ENCODE results near the gene RPL32.

RPL32 gene

GRCh38 chr3:12832350-12833221 is 8.8 kb downstream of the RPL32 start:
- FAIRE-seq = no peak

GRCh38 chr3:12831301-12831866 is 10.0 kb downstream of the RPL32 start:
- FAIRE-seq = no peak

- FAIRE-seq = no peak
Observed at GRCh38 chr3:12830785-12831156, 10.6 kb downstream of the RPL32 start.

GRCh38 chr3:12829886-12830784 is 11.2 kb downstream of the RPL32 start:
- FAIRE-seq = no peak

- no peak for FAIRE-seq
Observed at GRCh38 chr3:12829404-12829803, 12.0 kb downstream of the RPL32 start.

GRCh38 chr3:12828751-12829150 is 12.6 kb downstream of the RPL32 start:
- no peak for FAIRE-seq

- no peak for FAIRE-seq
Observed at GRCh38 chr3:12825156-12825555, 16.2 kb downstream of the RPL32 start.

GRCh38 chr3:12824299-12824698 is 17.1 kb downstream of the RPL32 start:
- FAIRE-seq = no peak

- FAIRE-seq = no peak
Observed at GRCh38 chr3:12822725-12823373, 18.5 kb downstream of the RPL32 start.

GRCh38 chr3:12818773-12819172 is 22.6 kb downstream of the RPL32 start:
- no peak for FAIRE-seq

- no peak for FAIRE-seq
Observed at GRCh38 chr3:12818273-12818672, 23.1 kb downstream of the RPL32 start.

- no peak for FAIRE-seq
Observed at GRCh38 chr3:12817343-12817710, 24.0 kb downstream of the RPL32 start.

- FAIRE-seq = no peak
Observed at GRCh38 chr3:12816521-12817342, 24.6 kb downstream of the RPL32 start.

GRCh38 chr3:12815719-12816118 is 25.6 kb downstream of the RPL32 start:
- FAIRE-seq = no peak

GRCh38 chr3:12815078-12815477 is 26.3 kb downstream of the RPL32 start:
- FAIRE-seq = no peak

- no peak for FAIRE-seq
Observed at GRCh38 chr3:12813967-12814366, 27.4 kb downstream of the RPL32 start.

- no peak for FAIRE-seq
Observed at GRCh38 chr3:12812812-12813211, 28.6 kb downstream of the RPL32 start.

- FAIRE-seq = no peak
Observed at GRCh38 chr3:12810961-12811360, 30.4 kb downstream of the RPL32 start.

- FAIRE-seq = no peak
Observed at GRCh38 chr3:12810013-12810780, 31.2 kb downstream of the RPL32 start.

GRCh38 chr3:12809435-12809834 is 31.9 kb downstream of the RPL32 start:
- no peak for FAIRE-seq

- FAIRE-seq = no peak
Observed at GRCh38 chr3:12809001-12809400, 32.4 kb downstream of the RPL32 start.

Measured in colon (tissue), 2 donors.